Left hindlimb (tissue), 1 donor: ENCODE results near the gene KLHL13.
A peak's percentile ranks its signal among the peaks of the same experiment; 100 is the strongest.
"Not testable (repeated sequence)": the region's sequence is repeated elsewhere in the genome, so short reads cannot be mapped to it uniquely, and the experiment has no call there.

Experiments used
- DNase-seq: peaks from one replicate; pipeline ENCODE4 v3.0.0-alpha.2; 2018

KLHL13 gene

GRCh38 chrX:117989512-117989911, 127.1 kb downstream of the KLHL13 start:
- no peak for DNase-seq

- DNase-seq: no peak
These were observed 129.2 kb downstream of the KLHL13 start for GRCh38 chrX:117987373-117987772.

- no peak for DNase-seq
These were observed 131.4 kb downstream of the KLHL13 start for GRCh38 chrX:117985241-117985640.

GRCh38 chrX:117982694-117983392, 133.8 kb downstream of the KLHL13 start:
- DNase-seq: no peak

- DNase-seq: no peak
These were observed 138.2 kb downstream of the KLHL13 start for GRCh38 chrX:117978402-117978801.

- no peak for DNase-seq
These were observed 139.1 kb downstream of the KLHL13 start for GRCh38 chrX:117977526-117977925.

- DNase-seq: no peak
These were observed 143.4 kb downstream of the KLHL13 start for GRCh38 chrX:117973110-117973807.

GRCh38 chrX:117972711-117973109, 143.9 kb downstream of the KLHL13 start:
- DNase-seq: peak; percentile 20

GRCh38 chrX:117969782-117970181, 146.8 kb downstream of the KLHL13 start:
- DNase-seq: no peak

- DNase-seq: no peak
These were observed 147.3 kb downstream of the KLHL13 start for GRCh38 chrX:117969328-117969727.

GRCh38 chrX:117959045-117959444, 157.6 kb downstream of the KLHL13 start:
- DNase-seq: no peak

- DNase-seq: no peak
These were observed 159.5 kb downstream of the KLHL13 start for GRCh38 chrX:117957128-117957527.

- DNase-seq: not testable (repeated sequence)
These were observed 177.3 kb downstream of the KLHL13 start for GRCh38 chrX:117939296-117939695.

GRCh38 chrX:117936118-117936517, 180.5 kb downstream of the KLHL13 start:
- DNase-seq: no peak

GRCh38 chrX:117930116-117930515, 186.5 kb downstream of the KLHL13 start:
- DNase-seq: not testable (repeated sequence)

GRCh38 chrX:117919755-117920154, 196.9 kb downstream of the KLHL13 start:
- no peak for DNase-seq

GRCh38 chrX:117910216-117910615, 206.4 kb downstream of the KLHL13 start:
- DNase-seq: no peak

GRCh38 chrX:117898226-117898625, 218.4 kb downstream of the KLHL13 start:
- no peak for DNase-seq

GRCh38 chrX:117895418-117895817, 221.2 kb downstream of the KLHL13 start:
- DNase-seq: no peak

- no peak for DNase-seq
These were observed 224.1 kb downstream of the KLHL13 start for GRCh38 chrX:117892469-117892868.

GRCh38 chrX:117871796-117872195, 244.8 kb downstream of the KLHL13 start:
- DNase-seq: no peak

- no peak for DNase-seq
These were observed 256.1 kb downstream of the KLHL13 start for GRCh38 chrX:117860517-117860916.

- no peak for DNase-seq
These were observed 261.8 kb downstream of the KLHL13 start for GRCh38 chrX:117854806-117855205.

- no peak for DNase-seq
These were observed 265.6 kb downstream of the KLHL13 start for GRCh38 chrX:117851025-117851424.
